Measurements from ENCODE around the gene HIVEP3.

DNA sequence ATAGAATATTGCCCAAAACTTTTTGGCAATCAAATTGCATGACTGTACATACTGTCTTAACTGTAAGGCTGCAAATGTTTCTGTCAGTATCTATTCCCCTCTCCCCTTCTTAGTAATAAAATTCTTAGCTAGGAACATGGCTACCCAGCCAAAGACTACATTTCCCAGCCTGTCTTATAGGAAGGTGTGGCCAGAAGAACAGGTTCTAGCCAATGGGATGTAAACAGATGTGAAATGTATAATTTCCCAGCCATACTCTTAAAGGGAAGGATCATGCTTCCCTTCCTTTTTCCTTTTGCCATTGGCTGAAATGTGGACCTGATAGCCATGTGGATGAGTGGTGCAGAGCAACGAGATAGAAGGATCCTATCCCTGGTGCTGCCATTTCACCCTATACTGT, 7.0 kb upstream of the HIVEP3 start:
- TF ChIP-seq, protein P1, sequence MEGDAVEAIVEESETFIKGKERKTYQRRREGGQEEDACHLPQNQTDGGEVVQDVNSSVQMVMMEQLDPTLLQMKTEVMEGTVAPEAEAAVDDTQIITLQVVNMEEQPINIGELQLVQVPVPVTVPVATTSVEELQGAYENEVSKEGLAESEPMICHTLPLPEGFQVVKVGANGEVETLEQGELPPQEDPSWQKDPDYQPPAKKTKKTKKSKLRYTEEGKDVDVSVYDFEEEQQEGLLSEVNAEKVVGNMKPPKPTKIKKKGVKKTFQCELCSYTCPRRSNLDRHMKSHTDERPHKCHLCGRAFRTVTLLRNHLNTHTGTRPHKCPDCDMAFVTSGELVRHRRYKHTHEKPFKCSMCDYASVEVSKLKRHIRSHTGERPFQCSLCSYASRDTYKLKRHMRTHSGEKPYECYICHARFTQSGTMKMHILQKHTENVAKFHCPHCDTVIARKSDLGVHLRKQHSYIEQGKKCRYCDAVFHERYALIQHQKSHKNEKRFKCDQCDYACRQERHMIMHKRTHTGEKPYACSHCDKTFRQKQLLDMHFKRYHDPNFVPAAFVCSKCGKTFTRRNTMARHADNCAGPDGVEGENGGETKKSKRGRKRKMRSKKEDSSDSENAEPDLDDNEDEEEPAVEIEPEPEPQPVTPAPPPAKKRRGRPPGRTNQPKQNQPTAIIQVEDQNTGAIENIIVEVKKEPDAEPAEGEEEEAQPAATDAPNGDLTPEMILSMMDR (IDR thresholded peaks at IDR 0.05) = no peak
- no peak for TF ChIP-seq POLR2A (IDR thresholded peaks at IDR 0.05)

Measured in heart left ventricle (tissue), 13 donors.